ENCODE results near the gene CARD6. TPM values are rescaled to one million over a fixed set of nuclear protein-coding genes. Genes with fewer than 3 reads are reported as not detected.

CARD6 gene
- total RNA-seq, 1 experiment from 2014 or later: 0.49 TPM

DNA sequence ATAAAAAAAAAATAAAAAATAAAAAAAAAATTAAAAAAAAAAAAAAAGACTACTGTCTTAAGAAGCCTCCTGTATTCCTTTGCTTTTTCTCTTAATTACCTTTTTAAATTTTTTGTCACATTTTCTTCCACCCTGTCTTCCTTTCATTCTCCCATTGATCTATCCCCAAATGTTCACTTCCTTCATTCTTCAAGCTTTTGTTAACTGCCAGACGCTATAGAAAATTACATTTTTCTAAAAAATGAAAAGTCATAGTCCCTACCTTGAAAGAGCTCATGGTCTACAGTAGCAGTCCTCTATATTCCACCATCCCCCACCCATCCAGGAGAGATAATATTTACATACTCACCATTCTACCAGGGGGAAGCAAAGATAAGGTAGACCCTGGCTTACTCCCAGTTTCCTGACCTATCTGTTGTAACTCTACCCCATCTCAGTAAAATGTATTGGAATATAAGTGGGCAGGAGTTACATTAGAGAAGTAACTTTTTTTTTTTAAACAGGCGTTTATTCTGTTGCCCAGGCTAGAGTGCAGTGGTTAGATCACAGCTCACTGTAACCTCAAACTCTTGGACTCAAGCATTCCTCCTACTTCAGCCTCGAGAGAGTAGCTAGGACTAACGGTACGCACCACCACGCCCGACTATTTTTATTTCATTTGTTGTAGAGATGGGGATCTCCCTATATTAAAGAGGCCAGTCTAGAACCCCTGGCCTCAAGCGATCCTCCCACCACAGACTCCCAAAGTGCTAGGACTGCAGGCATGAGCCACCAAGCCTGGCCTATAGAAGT is 39.2 kb upstream of the CARD6 start:
- Histone ChIP-seq H3K27ac (ENCODE audit: low read length) (no peak overlapping the region), H3K9me3 (ENCODE audit: control insufficient read depth, insufficient read depth, low read depth, low read length) (no peaks in the 10 kb centered on the region), H3K36me3 (ENCODE audit: control insufficient read depth, insufficient read depth, low read length) (peaks cover 3% of the 10 kb centered on the region; the same call in 1 of the 2 replicates), H3K27me3 (ENCODE audit: control insufficient read depth, insufficient read depth, low read length) (no peaks in the 10 kb centered on the region), H3K4me3 (ENCODE audit: low read depth in 2 of 2, low read length in 2 of 2) (no peak overlapping the region), H3K4me1 (ENCODE audit: control insufficient read depth, insufficient read depth, low read length) (peaks cover 10% of the 10 kb centered on the region)
- DNase-seq (ENCODE audit: low read depth, low spot score) (no peak), ATAC-seq (no peak)
- TF ChIP-seq, protein P1, sequence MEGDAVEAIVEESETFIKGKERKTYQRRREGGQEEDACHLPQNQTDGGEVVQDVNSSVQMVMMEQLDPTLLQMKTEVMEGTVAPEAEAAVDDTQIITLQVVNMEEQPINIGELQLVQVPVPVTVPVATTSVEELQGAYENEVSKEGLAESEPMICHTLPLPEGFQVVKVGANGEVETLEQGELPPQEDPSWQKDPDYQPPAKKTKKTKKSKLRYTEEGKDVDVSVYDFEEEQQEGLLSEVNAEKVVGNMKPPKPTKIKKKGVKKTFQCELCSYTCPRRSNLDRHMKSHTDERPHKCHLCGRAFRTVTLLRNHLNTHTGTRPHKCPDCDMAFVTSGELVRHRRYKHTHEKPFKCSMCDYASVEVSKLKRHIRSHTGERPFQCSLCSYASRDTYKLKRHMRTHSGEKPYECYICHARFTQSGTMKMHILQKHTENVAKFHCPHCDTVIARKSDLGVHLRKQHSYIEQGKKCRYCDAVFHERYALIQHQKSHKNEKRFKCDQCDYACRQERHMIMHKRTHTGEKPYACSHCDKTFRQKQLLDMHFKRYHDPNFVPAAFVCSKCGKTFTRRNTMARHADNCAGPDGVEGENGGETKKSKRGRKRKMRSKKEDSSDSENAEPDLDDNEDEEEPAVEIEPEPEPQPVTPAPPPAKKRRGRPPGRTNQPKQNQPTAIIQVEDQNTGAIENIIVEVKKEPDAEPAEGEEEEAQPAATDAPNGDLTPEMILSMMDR (IDR thresholded peaks at IDR 0.05): no peak
- no peak for TF ChIP-seq TCF7L2 (IDR thresholded peaks at IDR 0.05; ENCODE audit: low read depth, low read length)
- TF ChIP-seq, protein P2, sequence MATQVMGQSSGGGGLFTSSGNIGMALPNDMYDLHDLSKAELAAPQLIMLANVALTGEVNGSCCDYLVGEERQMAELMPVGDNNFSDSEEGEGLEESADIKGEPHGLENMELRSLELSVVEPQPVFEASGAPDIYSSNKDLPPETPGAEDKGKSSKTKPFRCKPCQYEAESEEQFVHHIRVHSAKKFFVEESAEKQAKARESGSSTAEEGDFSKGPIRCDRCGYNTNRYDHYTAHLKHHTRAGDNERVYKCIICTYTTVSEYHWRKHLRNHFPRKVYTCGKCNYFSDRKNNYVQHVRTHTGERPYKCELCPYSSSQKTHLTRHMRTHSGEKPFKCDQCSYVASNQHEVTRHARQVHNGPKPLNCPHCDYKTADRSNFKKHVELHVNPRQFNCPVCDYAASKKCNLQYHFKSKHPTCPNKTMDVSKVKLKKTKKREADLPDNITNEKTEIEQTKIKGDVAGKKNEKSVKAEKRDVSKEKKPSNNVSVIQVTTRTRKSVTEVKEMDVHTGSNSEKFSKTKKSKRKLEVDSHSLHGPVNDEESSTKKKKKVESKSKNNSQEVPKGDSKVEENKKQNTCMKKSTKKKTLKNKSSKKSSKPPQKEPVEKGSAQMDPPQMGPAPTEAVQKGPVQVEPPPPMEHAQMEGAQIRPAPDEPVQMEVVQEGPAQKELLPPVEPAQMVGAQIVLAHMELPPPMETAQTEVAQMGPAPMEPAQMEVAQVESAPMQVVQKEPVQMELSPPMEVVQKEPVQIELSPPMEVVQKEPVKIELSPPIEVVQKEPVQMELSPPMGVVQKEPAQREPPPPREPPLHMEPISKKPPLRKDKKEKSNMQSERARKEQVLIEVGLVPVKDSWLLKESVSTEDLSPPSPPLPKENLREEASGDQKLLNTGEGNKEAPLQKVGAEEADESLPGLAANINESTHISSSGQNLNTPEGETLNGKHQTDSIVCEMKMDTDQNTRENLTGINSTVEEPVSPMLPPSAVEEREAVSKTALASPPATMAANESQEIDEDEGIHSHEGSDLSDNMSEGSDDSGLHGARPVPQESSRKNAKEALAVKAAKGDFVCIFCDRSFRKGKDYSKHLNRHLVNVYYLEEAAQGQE (IDR thresholded peaks at IDR 0.05; ENCODE audit: insufficient read depth in 1 of 2, low read depth in 2 of 2, low read length in 1 of 2): no peak
- no peak for TF ChIP-seq SIN3A (IDR thresholded peaks at IDR 0.05; ENCODE audit: borderline replicate concordance, insufficient read depth, low read depth, low read length)
- TF ChIP-seq POLR2AphosphoS5 (IDR thresholded peaks at IDR 0.05; ENCODE audit: low read depth, low read length): no peak
- POLR2A ChIA-PET: no interaction called here
- CTCF ChIA-PET: interaction anchor here (0.6 kb wide), 1 partner anchor 1953 kb away, joined by 5 read pairs; no protein-coding TSS in a partner anchor
- in situ Hi-C loops (cut with HindIII; ENCODE audit: low pct_unique_long_range_greater_than_20kb, low sequenced_read_pairs) (no loop called here), intact Hi-C loops (cut with micrococcal nuclease; ENCODE audit: unreplicated experiment) (no loop called here)
- BruUV-seq (replicated peaks): no TSS peak

DNA sequence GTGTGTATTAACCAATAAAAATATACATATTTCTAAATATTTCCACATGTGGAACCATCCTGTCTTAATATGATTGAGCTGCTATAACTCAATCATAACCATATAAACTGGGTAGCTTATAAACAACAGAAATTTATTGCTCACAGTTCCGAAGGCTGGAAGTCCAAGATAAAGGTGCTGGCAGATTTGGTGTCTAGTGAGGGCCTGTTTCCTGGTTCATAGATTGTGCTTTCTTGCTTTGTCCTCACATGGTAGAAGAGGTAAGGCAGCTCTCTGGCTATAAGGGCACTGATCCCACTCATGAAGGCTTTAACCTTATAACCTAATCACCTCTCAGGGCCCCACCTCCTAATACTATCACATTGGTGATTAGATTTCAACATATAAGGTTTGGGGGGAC is 29.0 kb upstream of the CARD6 start:
- Histone ChIP-seq H3K4me1 (ENCODE audit: control insufficient read depth, insufficient read depth, low read length) (no peaks in the 10 kb centered on the region), H3K36me3 (ENCODE audit: control insufficient read depth, insufficient read depth, low read length) (no peaks in the 10 kb centered on the region), H3K27ac (ENCODE audit: low read length) (no peak overlapping the region), H3K9me3 (ENCODE audit: control insufficient read depth, insufficient read depth, low read depth, low read length) (no peaks in the 10 kb centered on the region), H3K4me3 (ENCODE audit: low read depth in 2 of 2, low read length in 2 of 2) (no peak overlapping the region), H3K27me3 (ENCODE audit: control insufficient read depth, insufficient read depth, low read length) (no peaks in the 10 kb centered on the region)
- in situ Hi-C loops (cut with HindIII; ENCODE audit: low pct_unique_long_range_greater_than_20kb, low sequenced_read_pairs): no loop called here
- ATAC-seq (no peak), DNase-seq (ENCODE audit: low read depth, low spot score) (no peak)
- intact Hi-C loops (cut with micrococcal nuclease; ENCODE audit: unreplicated experiment): no loop called here
- POLR2A ChIA-PET: no interaction called here
- no TSS peak for BruUV-seq (replicated peaks)
- CTCF ChIA-PET: no interaction called here
- TF ChIP-seq POLR2AphosphoS5 (IDR thresholded peaks at IDR 0.05; ENCODE audit: low read depth, low read length) (no peak), SIN3A (IDR thresholded peaks at IDR 0.05; ENCODE audit: borderline replicate concordance, insufficient read depth, low read depth, low read length) (no peak), TCF7L2 (IDR thresholded peaks at IDR 0.05; ENCODE audit: low read depth, low read length) (no peak)
- TF ChIP-seq, protein P2 (IDR thresholded peaks at IDR 0.05; ENCODE audit: insufficient read depth in 1 of 2, low read depth in 2 of 2, low read length in 1 of 2): no peak
- TF ChIP-seq, protein P1 (IDR thresholded peaks at IDR 0.05): no peak

Data from Panc1 (cell line).